Fibroblast of pulmonary artery (primary cell): ENCODE results near the gene SCAF11.

Source experiments
- DNase-seq: peaks from one replicate; pipeline ENCODE4 v3.0.0-alpha.2; 2010; ENCODE audit warnings: low read depth
- H3K4me3 ChIP-seq: replicated peaks from 2 replicates; pipeline ENCODE4 v1.5.1; 2011; ENCODE audit warnings: low read depth, mild to moderate bottlenecking, control low read depth, low read length, moderate library complexity
- CTCF ChIP-seq: IDR thresholded peaks from 2 replicates; pipeline ENCODE4 v1.5.1; 2011; ENCODE audit warnings: mild to moderate bottlenecking, control low read depth, low read length, inconsistent platforms; ENCODE audit errors: missing control alignments

SCAF11 gene

GRCh38 chr12:45989287-45989686, 1.1 kb downstream of the SCAF11 start:
- H3K4me3 ChIP-seq: peak overlapping the region; percentile 95
- TF ChIP-seq CTCF: no peak
- DNase-seq: no peak

GRCh38 chr12:45988264-45988663, 2.1 kb downstream of the SCAF11 start:
- no peak for TF ChIP-seq CTCF
- no peak for DNase-seq
- peak overlapping the region; percentile 95 for H3K4me3 ChIP-seq

- no peak overlapping the region for H3K4me3 ChIP-seq
- DNase-seq: no peak
- TF ChIP-seq CTCF: no peak
Measured at GRCh38 chr12:45987340-45987727, 3.0 kb downstream of the SCAF11 start.

GRCh38 chr12:45986641-45987339, 3.6 kb downstream of the SCAF11 start:
- DNase-seq: no peak
- no peak for TF ChIP-seq CTCF
- H3K4me3 ChIP-seq: no peak overlapping the region

- TF ChIP-seq CTCF: no peak
- DNase-seq: no peak
Measured at GRCh38 chr12:45981075-45981837, 9.1 kb downstream of the SCAF11 start.

GRCh38 chr12:45980540-45980939, 9.8 kb downstream of the SCAF11 start:
- no peak for DNase-seq
- H3K4me3 ChIP-seq: no peak overlapping the region
- no peak for TF ChIP-seq CTCF

More at GRCh38 chr12:45981075-45981837, 9.1 kb downstream of the SCAF11 start:
- H3K4me3 ChIP-seq: no peak overlapping the region
